Right lobe of liver (tissue), 6 donors: ENCODE data around the gene NEO1. TPM values are rescaled to one million over a fixed set of nuclear protein-coding genes. Genes with fewer than 3 reads are reported as not detected.
"Not testable (repeated sequence)": the region's sequence is repeated elsewhere in the genome, so short reads cannot be mapped to it uniquely, and the experiment has no call there.

Experiments
- ATAC-seq, 4 donors: fragments of 200-7000 bp; cut with Tn5 transposase; one replicate each; pipeline ENCODE4 v1.9.1; 2020; ENCODE audit warnings: mild to moderate bottlenecking in 4 of 4, moderate library complexity in 4 of 4
- DNase-seq, 3 donors: peaks; one replicate each; pipeline ENCODE4 v3.0.0-alpha.2; 2020
- H3K27ac ChIP-seq, 3 donors: fragments of 200-600 bp; one replicate each; pipeline ENCODE4 v1.8.0; 2022
- H3K27me3 ChIP-seq, 2 donors: fragments of 200-600 bp; one replicate each; pipeline ENCODE4 v1.8.0; 2022
- H3K36me3 ChIP-seq, 4 donors: fragments of 200-600 bp; sonication (generic) in 1 of 4; one replicate each; pipeline versions ENCODE4 v1.5.1 to v1.8.0; 2017 to 2022; ENCODE audit warnings: control low read depth in 1 of 4
- H3K4me1 ChIP-seq, 4 donors: fragments of 200-600 bp; sonication (generic) in 1 of 4; one replicate each; pipeline versions ENCODE4 v1.5.1 to v1.8.0; 2017 to 2022; ENCODE audit warnings: control low read depth in 1 of 4
- H3K4me3 ChIP-seq, 3 donors: fragments of 200-600 bp; one replicate each; pipeline ENCODE4 v1.8.0; 2022
- H3K9me3 ChIP-seq, 4 donors: fragments of 200-600 bp; sonication (generic) in 1 of 4; one replicate each; pipeline versions ENCODE4 v1.5.1 to v1.8.0; 2017 to 2022; ENCODE audit warnings: control low read depth in 1 of 4
- CTCF ChIP-seq, 4 donors: fragments of 200-600 bp in 3 of 4; fragments of 450-650 bp in 1 of 4; IDR thresholded peaks; one replicate each; pipeline versions ENCODE4 v1.5.1 to v1.8.0; 2016 to 2022; ENCODE audit warnings: antibody characterized with exemption in 4 of 4, mild to moderate bottlenecking in 2 of 4
- POLR2A ChIP-seq: fragments of 450-650 bp; IDR thresholded peaks from one replicate; pipeline ENCODE4 v1.6.1; 2017; ENCODE audit warnings: antibody characterized with exemption, mild to moderate bottlenecking
- WGBS: methylation state at CpG from one replicate; pipeline ENCODE4 v1.1.6; 2018; ENCODE audit warnings: low coverage, low lambda C conversion rate; ENCODE audit not compliant: insufficient coverage; ENCODE audit errors: missing lambda C conversion rate; 5-methylcytosine and 5-hydroxymethylcytosine counted together
- intact Hi-C, 2 donors: fragments of 100-400 bp; cut with DNase I; formaldehyde crosslinking; loops; one replicate each; pipeline versions ENCODE4 v1.11.2 to v1.14.1; 2022
- total RNA-seq, 6 experiments: library from RNA; depleted of rRNA in 2 of 6; stranded (reverse); fragments of >200 nt in 2 of 6; fragmentation: NEBNext Ultra II Directional in 3 of 6; extraction: Animal tissue kit (Norgen Biotek cat#: 25700) in 3 of 6; gene quantifications; one replicate each; pipeline versions ENCODE4 v1.1.0 to v1.2.4, GENCODE V29; 2016 to 2023
- donor health status: DM: no; HTN: yes; CAD: no.
- donor health status: DM: no; HTN: no; CAD: no.
- donor health status: DM: no; HTN: no; CAD: no.
- donor health status: DM: no; HTN: yes; CAD: no.
- donor health status: DM: no; HTN: yes; CAD: no.

NEO1 gene
- total RNA-seq, 6 experiments from 2014 or later = 8.3 to 13.2 (median 10.3) TPM

DNA sequence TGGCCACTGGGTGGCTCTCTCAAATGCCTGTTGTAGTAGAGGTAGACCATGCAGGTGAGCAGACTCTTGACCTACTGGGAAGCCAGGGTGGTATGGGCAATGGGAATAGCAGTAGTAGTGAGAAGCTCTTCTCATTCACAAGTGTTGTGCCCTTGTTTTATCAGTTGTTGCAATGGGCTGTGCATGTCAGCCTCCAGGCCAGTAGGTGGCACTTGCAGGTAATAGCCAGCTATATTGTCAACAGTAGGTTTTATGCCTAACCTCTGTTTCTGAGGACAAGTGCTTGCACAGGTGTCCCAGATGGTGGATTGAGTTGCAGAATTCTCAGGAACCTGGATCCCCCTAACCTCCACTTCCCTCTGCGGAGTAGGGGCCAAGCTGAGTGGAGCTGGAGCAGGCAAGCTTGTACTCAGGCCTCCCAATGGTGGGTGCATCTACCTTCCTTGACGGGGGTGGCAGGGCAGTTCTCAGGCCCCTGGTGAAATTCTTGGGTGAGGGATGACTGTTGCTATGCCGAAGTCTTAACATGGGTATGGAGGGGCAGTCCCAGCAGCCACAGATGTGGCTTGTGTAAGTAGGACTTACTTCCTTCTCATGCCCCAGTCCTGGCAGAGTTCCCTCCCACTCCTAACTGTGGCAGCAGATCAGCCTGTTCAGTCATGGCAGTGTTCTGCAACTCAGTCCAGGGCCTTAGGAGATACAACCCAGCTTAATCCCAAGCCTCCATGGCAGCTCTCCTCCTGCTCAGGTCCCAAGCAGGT is 104.3 kb downstream of the NEO1 start:
- no peak overlapping the region for H3K4me3 ChIP-seq
- intact Hi-C loops = no loop called here
- H3K27ac ChIP-seq = no peak overlapping the region
- H3K36me3 ChIP-seq = no peaks in the 10 kb centered on the region
- ATAC-seq = no peak
- H3K4me1 ChIP-seq = no peaks in the 10 kb centered on the region
- H3K9me3 ChIP-seq = no peaks in the 10 kb centered on the region
- no peak for DNase-seq
- TF ChIP-seq POLR2A = no peak
- TF ChIP-seq CTCF (IDR thresholded peaks at IDR 0.05) = no peak
- 67% methylated on average over 1 of the region's 3 CpGs for WGBS
- no peaks in the 10 kb centered on the region for H3K27me3 ChIP-seq

GRCh38 chr15:73161546-73161945 is 109.3 kb downstream of the NEO1 start:
- Histone ChIP-seq H3K9me3 (no peaks in the 10 kb centered on the region), H3K4me3 (no peak overlapping the region), H3K36me3 (no peaks in the 10 kb centered on the region), H3K4me1 (no peaks in the 10 kb centered on the region), H3K27me3 (no peaks in the 10 kb centered on the region), H3K27ac (no peak overlapping the region)
- ATAC-seq = no peak
- TF ChIP-seq POLR2A = no peak
- TF ChIP-seq CTCF (IDR thresholded peaks at IDR 0.05) = no peak
- 33% methylated on average over 1 of the region's 1 CpG for WGBS
- intact Hi-C loops = no loop called here
- no peak for DNase-seq

DNA sequence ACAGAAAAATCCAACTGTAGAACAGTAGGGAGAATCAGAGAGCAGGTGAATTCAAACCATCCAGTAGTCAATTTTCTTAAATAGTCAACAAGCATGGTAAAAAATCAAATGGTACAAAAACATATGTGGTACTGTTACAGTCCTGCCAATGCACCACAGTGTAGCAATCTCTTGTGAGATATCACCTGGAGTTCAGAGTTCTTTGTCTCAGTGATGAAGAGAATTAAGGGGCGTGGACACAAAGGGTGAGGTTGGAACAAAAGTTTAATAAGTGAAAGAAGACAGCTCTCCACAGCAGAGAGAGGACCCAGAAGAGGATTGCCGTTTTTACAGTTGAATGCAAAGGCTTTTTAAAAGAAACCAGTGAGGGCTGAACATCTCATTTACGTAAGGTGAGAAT is 113.2 kb downstream of the NEO1 start:
- no peak overlapping the region for H3K27ac ChIP-seq
- H3K9me3 ChIP-seq = no peaks in the 10 kb centered on the region
- no peaks in the 10 kb centered on the region for H3K27me3 ChIP-seq
- DNase-seq = no peak
- intact Hi-C loops = no loop called here
- no peak for ATAC-seq
- H3K4me1 ChIP-seq = no peaks in the 10 kb centered on the region
- TF ChIP-seq POLR2A = no peak
- TF ChIP-seq CTCF (IDR thresholded peaks at IDR 0.05) = no peak
- no peaks in the 10 kb centered on the region for H3K36me3 ChIP-seq
- H3K4me3 ChIP-seq = no peak overlapping the region
- 84% methylated on average over 3 of the region's 3 CpGs for WGBS

DNA sequence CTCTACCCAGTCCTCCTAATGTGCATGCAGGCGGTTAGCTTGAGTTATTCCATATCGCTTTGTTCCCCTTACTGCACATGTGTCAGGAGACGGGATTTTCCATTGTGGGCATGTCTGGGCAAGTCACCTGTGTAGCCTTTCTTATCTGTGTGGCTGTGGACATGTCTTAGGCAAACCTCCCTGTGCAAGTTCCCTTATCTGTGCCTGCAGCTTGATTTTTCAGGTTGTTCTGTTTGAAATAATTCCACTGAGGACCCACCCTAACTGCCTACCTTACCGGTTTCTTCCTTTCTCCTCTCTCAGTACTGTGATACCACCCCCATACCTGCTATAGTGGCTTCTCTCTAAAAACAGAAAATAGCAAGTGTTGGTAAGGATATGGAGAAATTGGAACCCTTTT is 113.6 kb downstream of the NEO1 start:
- TF ChIP-seq CTCF (IDR thresholded peaks at IDR 0.05) (no peak), POLR2A (no peak)
- Histone ChIP-seq H3K4me3 (no peak overlapping the region), H3K4me1 (no peaks in the 10 kb centered on the region), H3K36me3 (no peaks in the 10 kb centered on the region), H3K27ac (no peak overlapping the region), H3K27me3 (no peaks in the 10 kb centered on the region), H3K9me3 (no peaks in the 10 kb centered on the region)
- WGBS = 97% methylated on average over 3 of the region's 4 CpGs
- ATAC-seq (no peak), DNase-seq (no peak)
- intact Hi-C loops = no loop called here

DNA sequence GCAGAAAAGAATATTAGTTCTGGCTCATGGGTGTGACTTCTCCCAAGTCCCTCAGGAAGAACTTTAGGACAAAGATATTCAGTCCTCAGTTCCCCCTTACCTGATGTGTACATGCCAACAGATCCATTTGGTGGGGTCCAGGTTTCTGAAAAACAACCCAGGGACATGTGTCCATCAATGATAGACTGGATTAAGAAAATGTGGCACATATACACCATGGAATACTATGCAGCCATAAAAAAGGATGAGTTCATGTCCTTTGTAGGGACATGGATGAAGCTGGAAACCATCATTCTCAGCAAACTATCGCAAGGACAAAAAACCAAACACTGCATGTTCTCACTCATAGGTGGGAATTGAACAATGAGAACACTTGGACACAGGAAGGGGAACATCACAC is 114.4 kb downstream of the NEO1 start:
- H3K36me3 ChIP-seq, H3K9me3 ChIP-seq, ATAC-seq, H3K4me3 ChIP-seq, H3K27ac ChIP-seq, DNase-seq, intact Hi-C loops, H3K4me1 ChIP-seq, H3K27me3 ChIP-seq: not testable (repeated sequence)
- no CpG with 5 or more reads among the region's 1 CpG for WGBS
